ENCODE measurements around the gene RBM8A. TPM values are rescaled to one million over a fixed set of nuclear protein-coding genes. Genes with fewer than 3 reads are reported as not detected.
A peak's percentile ranks its signal among the peaks of the same experiment; 100 is the strongest.

RBM8A gene
- total and polyA plus RNA-seq, 2 donors (not counting 1 experiment from before 2014, with no cell fraction given) = 137 to 169 TPM

- Histone ChIP-seq H3K9ac (ENCODE audit: low read length) (peak within 1 kb of the TSS; percentile 71), H3K9me3 (ENCODE audit: control extremely low read depth in 1 of 3, control insufficient read depth in 2 of 3, insufficient read depth in 1 of 3, low read length in 2 of 3) (no peaks in the 10 kb centered on the region), H3K4me1 (ENCODE audit: control insufficient read depth in 2 of 2, insufficient read depth in 2 of 2, low read length in 2 of 2) (peaks cover 11 to 12% of the 10 kb centered on the region in 2 donors), H3K4me3 (ENCODE audit: control extremely low read depth in 1 of 5, extremely low read depth in 1 of 5, insufficient read depth in 1 of 5, low read depth in 2 of 5, low read length in 4 of 5) (peak within 1 kb of the TSS; percentile 12 to 84 (median 63)), H4K20me1 (ENCODE audit: control insufficient read depth, insufficient read depth, low read length, poor library complexity, severe bottlenecking) (no peaks in the 10 kb centered on the region), H3K79me2 (ENCODE audit: control insufficient read depth, insufficient read depth, low read length) (no peaks in the 10 kb centered on the region), H3K27me3 (replicated peaks in 1 of 4; ENCODE audit: control extremely low read depth in 1 of 4, control insufficient read depth in 3 of 4, insufficient read depth in 4 of 4, low read length in 3 of 4) (peaks cover 0 to 24% (median 18%) of the 10 kb centered on the region in 4 experiments), H3K27ac (ENCODE audit: low read length in 2 of 2) (no peak within 1 kb of the TSS), H2AFZ (ENCODE audit: insufficient read depth, low read depth, low read length, poor library complexity, severe bottlenecking) (peak within 1 kb of the TSS; percentile 89), H3K36me3 (replicated peaks in 1 of 2; ENCODE audit: control extremely low read depth in 1 of 2, control insufficient read depth in 1 of 2, extremely low read depth in 1 of 2, insufficient read depth in 2 of 2, low read length in 1 of 2) (no peaks in the 10 kb centered on the region), H3K4me2 (replicated peaks; ENCODE audit: low read depth, low read length, poor library complexity, severe bottlenecking) (peak within 1 kb of the TSS; percentile 90)
- Mint-ChIP-seq H3K9me3 (ENCODE audit: insufficient read depth) (no peaks in the 10 kb centered on the region), H3K4me1 (peaks cover 22% of the 10 kb centered on the region), H3K4me3 (peak within 1 kb of the TSS; percentile 87), H3K27me3 (peaks cover 29% of the 10 kb centered on the region), H3K27ac (peak within 1 kb of the TSS; percentile 26)
- WGBS (ENCODE audit: insufficient coverage) = under 1% methylated on average over 31 of the region's 36 CpGs
- intact Hi-C loops (cut with micrococcal nuclease) = loop anchor here (1.0 to 5.0 kb wide), 3 partner anchors 27 to 39 kb away; partner anchors contain the start of genes NUDT17, PEX11B and PIAS3
- peak; percentile 91 for DNase-seq
- CTCF ChIA-PET = interaction anchor here (0.9 to 2.4 kb wide), 3 partner anchors 14 to 79 kb away, joined by 3 to 9 read pairs (median 3); partner anchors contain the start of genes ANKRD34A, NUDT17 and POLR3GL
- peak; percentile 99 for ATAC-seq (ENCODE audit: low read depth)
- POLR2A ChIA-PET = interaction anchor here (0.8 to 4.2 kb wide), 3 partner anchors 27 to 41 kb away, joined by 4 to 22 read pairs (median 4); partner anchors contain the start of genes NUDT17, PEX11B and PIAS3
- TF ChIP-seq EZH2 (IDR thresholded peaks at IDR 0.05; ENCODE audit: borderline replicate concordance, insufficient read depth, low read depth, low read length, poor library complexity, severe bottlenecking) (no peak), CTCF (IDR thresholded peaks at IDR 0.05) (no peak)
These were observed 41.5 kb downstream of the RBM8A start, which contains the start of gene ANKRD35 for GRCh38 chr1:145885738-145886287. ANKRD35 (minus strand) TSS chr1:145885866; CDS start chr1:145885758, 108 bp downstream.

- H3K27me3 Mint-ChIP-seq = peaks cover 29% of the 10 kb centered on the region
- CTCF ChIA-PET = interaction anchor here (1.4 to 2.4 kb wide), 3 partner anchors 8 to 39 kb away, joined by 3 to 9 read pairs (median 7); partner anchors contain the start of gene NUDT17
- peaks cover 22% of the 10 kb centered on the region for H3K4me1 Mint-ChIP-seq
These were observed 42.6 kb downstream of the RBM8A start for GRCh38 chr1:145884675-145885074.

More at GRCh38 chr1:145884675-145885074, 42.6 kb downstream of the RBM8A start:
- no peak overlapping the region for H2AFZ ChIP-seq (ENCODE audit: insufficient read depth, low read depth, low read length, poor library complexity, severe bottlenecking)
- H3K79me2 ChIP-seq (ENCODE audit: control insufficient read depth, insufficient read depth, low read length) = no peaks in the 10 kb centered on the region
- ATAC-seq (ENCODE audit: low read depth) (no peak), DNase-seq (no peak)
- H3K4me3 ChIP-seq (ENCODE audit: control extremely low read depth in 1 of 5, extremely low read depth in 1 of 5, insufficient read depth in 1 of 5, low read depth in 2 of 5, low read length in 4 of 5) = no peak overlapping the region
- intact Hi-C loops (cut with micrococcal nuclease) = loop anchor here (1.0 to 5.0 kb wide), 3 partner anchors 25 to 37 kb away; partner anchors contain the start of genes NUDT17, PEX11B and PIAS3
- TF ChIP-seq CTCF (IDR thresholded peaks at IDR 0.05) (no peak), EZH2 (IDR thresholded peaks at IDR 0.05; ENCODE audit: borderline replicate concordance, insufficient read depth, low read depth, low read length, poor library complexity, severe bottlenecking) (no peak)
- 100% methylated on average over 1 of the region's 1 CpG for WGBS (ENCODE audit: insufficient coverage)
- H3K27me3 ChIP-seq (replicated peaks in 1 of 4; ENCODE audit: control extremely low read depth in 1 of 4, control insufficient read depth in 3 of 4, insufficient read depth in 4 of 4, low read length in 3 of 4) = peaks cover 0 to 24% (median 18%) of the 10 kb centered on the region in 4 experiments
- POLR2A ChIA-PET = interaction anchor here (1.4 to 4.2 kb wide), 2 partner anchors 26 to 39 kb away, joined by 4 to 22 read pairs; partner anchors contain the start of genes NUDT17 and PIAS3
- H3K36me3 ChIP-seq (replicated peaks in 1 of 2; ENCODE audit: control extremely low read depth in 1 of 2, control insufficient read depth in 1 of 2, extremely low read depth in 1 of 2, insufficient read depth in 2 of 2, low read length in 1 of 2) = no peaks in the 10 kb centered on the region
- H3K9ac ChIP-seq (ENCODE audit: low read length) = no peak overlapping the region
- H3K4me1 ChIP-seq (ENCODE audit: control insufficient read depth in 2 of 2, insufficient read depth in 2 of 2, low read length in 2 of 2) = peaks cover 11 to 12% of the 10 kb centered on the region in 2 donors
- peak overlapping the region; percentile 90 for H3K4me2 ChIP-seq (replicated peaks; ENCODE audit: low read depth, low read length, poor library complexity, severe bottlenecking)
- H4K20me1 ChIP-seq (ENCODE audit: control insufficient read depth, insufficient read depth, low read length, poor library complexity, severe bottlenecking) = no peaks in the 10 kb centered on the region
- Mint-ChIP-seq H3K4me3 (peak overlapping the region; percentile 87), H3K9me3 (ENCODE audit: insufficient read depth) (no peaks in the 10 kb centered on the region), H3K27ac (no peak overlapping the region)
- H3K9me3 ChIP-seq (ENCODE audit: control extremely low read depth in 1 of 3, control insufficient read depth in 2 of 3, insufficient read depth in 1 of 3, low read length in 2 of 3) = no peaks in the 10 kb centered on the region
- no peak overlapping the region for H3K27ac ChIP-seq (ENCODE audit: low read length in 2 of 2)
